ENCODE data around the gene ANO8.

The ANO8 gene

GRCh38 chr19:17334414-17335409, at the start of gene ANO8:
ANO8 (minus strand) TSS chr19:17334855; CDS start chr19:17334670, 185 bp downstream.
- peak; percentile 97 for DNase-seq

GRCh38 chr19:17380426-17381138, 45.9 kb upstream of the ANO8 start:
- DNase-seq, result peak; percentile 6

GRCh38 chr19:17379221-17379631, 44.6 kb upstream of the ANO8 start:
- DNase-seq, result no peak

- DNase-seq, result no peak
These were observed 43.6 kb upstream of the ANO8 start for GRCh38 chr19:17378271-17378670.

GRCh38 chr19:17376935-17377600, 42.4 kb upstream of the ANO8 start, which contains the start of gene PLVAP:
PLVAP (minus strand) TSS chr19:17377342; CDS start chr19:17377288, 54 bp downstream.
- no peak for DNase-seq

GRCh38 chr19:17370026-17370587, 35.5 kb upstream of the ANO8 start:
- DNase-seq, result peak; percentile 42

GRCh38 chr19:17365361-17365760, 30.7 kb upstream of the ANO8 start:
- DNase-seq, result peak; percentile 20

GRCh38 chr19:17363852-17364605, 29.4 kb upstream of the ANO8 start:
- peak; percentile 12 for DNase-seq

GRCh38 chr19:17359905-17360800, 25.5 kb upstream of the ANO8 start:
- peak; percentile 17 for DNase-seq

GRCh38 chr19:17358395-17358794, 23.7 kb upstream of the ANO8 start:
- DNase-seq, result peak; percentile 28

GRCh38 chr19:17357724-17358123, 23.1 kb upstream of the ANO8 start:
- DNase-seq, result peak; percentile 29

- no peak for DNase-seq
These were observed 22.5 kb upstream of the ANO8 start for GRCh38 chr19:17357078-17357666.

- no peak for DNase-seq
These were observed 18.7 kb upstream of the ANO8 start for GRCh38 chr19:17353386-17353785.

- no peak for DNase-seq
These were observed 18.1 kb upstream of the ANO8 start for GRCh38 chr19:17352608-17353280.

- no peak for DNase-seq
These were observed 17.3 kb upstream of the ANO8 start for GRCh38 chr19:17351815-17352435.

- DNase-seq, result peak; percentile 69
These were observed 14.0 kb upstream of the ANO8 start for GRCh38 chr19:17348700-17349099.

- no peak for DNase-seq
These were observed 13.2 kb upstream of the ANO8 start for GRCh38 chr19:17347877-17348276.

- DNase-seq, result no peak
These were observed 12.7 kb upstream of the ANO8 start for GRCh38 chr19:17347361-17347760.

- peak; percentile 86 for DNase-seq
These were observed 11.5 kb upstream of the ANO8 start for GRCh38 chr19:17346109-17346671.
